IPS DF 4.7 (cell line): ENCODE measurements around the gene RPS4Y1.

Experiments
- DNase-seq: peaks from one replicate; pipeline ENCODE4 v3.0.0-alpha.2; 2013; ENCODE audit warnings: low spot score; ENCODE audit errors: extremely low read depth

Gene RPS4Y1

GRCh38 chrY:2874211-2874610 is 32.8 kb downstream of the RPS4Y1 start:
- no peak for DNase-seq

GRCh38 chrY:2883561-2883960 is 42.2 kb downstream of the RPS4Y1 start:
- no peak for DNase-seq

- DNase-seq = no peak
Observed at GRCh38 chrY:2885880-2886279, 44.5 kb downstream of the RPS4Y1 start.

- DNase-seq = no peak
Observed at GRCh38 chrY:2887386-2887785, 46.0 kb downstream of the RPS4Y1 start.

- no peak for DNase-seq
Observed at GRCh38 chrY:2887955-2888354, 46.6 kb downstream of the RPS4Y1 start.

DNA sequence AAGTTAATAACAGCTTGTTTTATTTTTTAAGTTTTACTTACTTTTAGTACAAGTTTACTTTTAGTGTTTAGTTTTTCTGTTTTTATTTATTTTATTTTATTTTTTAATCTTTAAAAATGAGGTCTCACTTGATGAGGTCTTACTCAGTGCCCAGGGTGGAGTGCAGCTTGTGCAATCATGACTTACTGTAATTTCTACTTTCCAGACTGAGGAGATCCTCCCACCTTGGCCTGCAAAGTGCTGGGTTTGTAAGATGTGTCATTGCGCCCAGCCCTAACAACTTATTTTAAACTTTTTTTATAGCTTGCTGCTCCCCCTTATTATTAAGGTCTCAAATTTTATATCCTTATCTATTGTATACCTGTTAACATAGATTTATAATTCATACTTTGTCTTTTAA is 52.1 kb downstream of the RPS4Y1 start:
- no peak for DNase-seq

GRCh38 chrY:2896050-2896449 is 54.6 kb downstream of the RPS4Y1 start:
- DNase-seq = no peak

DNA sequence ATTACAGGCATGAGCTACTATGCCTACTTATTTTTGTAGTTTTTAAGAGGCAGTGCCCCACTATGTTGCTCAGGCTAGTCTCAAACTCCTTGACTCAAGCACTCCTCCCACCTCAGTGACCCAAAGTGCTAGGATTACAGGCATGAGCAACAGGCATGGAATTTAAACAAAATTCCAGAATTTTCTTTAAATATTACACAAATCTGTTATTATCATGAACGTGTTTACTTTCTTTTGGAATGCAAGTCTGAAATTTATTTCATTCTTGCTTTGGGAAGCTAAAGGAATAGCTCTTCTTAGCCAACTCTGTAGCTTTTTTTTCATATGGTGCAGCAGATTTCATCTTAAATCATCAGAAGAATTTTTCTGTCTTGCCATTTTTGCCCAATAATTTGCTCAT is 66.0 kb downstream of the RPS4Y1 start:
- no peak for DNase-seq

DNA sequence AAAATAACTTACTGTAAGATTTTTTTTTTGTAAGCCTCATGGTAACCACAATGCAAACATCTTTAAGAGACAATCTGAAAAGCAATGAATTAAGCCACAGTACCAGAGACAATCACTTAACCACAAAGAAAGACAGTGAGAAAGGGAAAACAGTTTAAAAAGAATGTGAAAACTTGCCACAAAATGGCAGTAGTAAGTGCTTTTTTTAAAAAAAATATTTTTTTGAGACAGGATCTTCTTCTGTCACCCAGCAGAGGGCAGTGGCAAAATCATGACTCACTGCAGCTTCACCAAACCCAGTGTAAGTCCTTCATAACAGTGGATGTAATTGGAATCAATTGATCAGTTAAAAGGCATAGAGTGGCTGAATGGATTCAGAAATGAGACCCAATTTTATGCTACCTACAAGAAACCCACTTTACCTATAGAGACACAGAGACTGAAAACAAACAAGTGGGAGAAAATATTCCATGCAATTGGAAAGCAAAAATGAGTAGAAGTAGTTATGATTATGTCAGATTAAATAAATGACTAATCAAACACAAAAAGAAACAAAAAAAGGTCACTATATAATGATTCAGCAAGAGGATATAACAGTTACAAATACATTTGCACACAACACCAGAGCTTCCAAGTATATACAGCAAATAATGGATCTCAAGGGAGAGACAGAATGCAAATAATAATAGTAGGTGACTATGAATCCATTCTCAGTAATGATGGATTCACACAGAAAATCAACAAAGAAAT is 71.8 kb downstream of the RPS4Y1 start:
- DNase-seq = no peak
